ENCODE data around the gene RHBDF1. TPM values are rescaled to one million over a fixed set of nuclear protein-coding genes. Genes with fewer than 3 reads are reported as not detected.
A peak's percentile ranks its signal among the peaks of the same experiment; 100 is the strongest.

The RHBDF1 gene
- polyA plus RNA-seq, 1 donor from 2014 or later = 0.21 TPM

GRCh38 chr16:53346-54236 is 18.8 kb downstream of the RHBDF1 start, which contains the start of the genes POLR3K and SNRNP25:
TSS of gene POLR3K (minus strand) at chr16:53608. CDS start at chr16:53586, 22 bp downstream.
TSS of gene SNRNP25 (plus strand) at chr16:53828. CDS start at chr16:54017, 189 bp downstream.
- H3K9ac ChIP-seq (ENCODE audit: low read length) = peak within 1 kb of the TSS; percentile 74
- H3K79me2 ChIP-seq (replicated peaks; ENCODE audit: insufficient read depth, low read length) = peaks cover 10% of the 10 kb centered on the region
- TF ChIP-seq EZH2 (IDR thresholded peaks at IDR 0.05; ENCODE audit: borderline replicate concordance, insufficient read depth, low read length, poor library complexity, severe bottlenecking) (no peak), TAF1 (IDR thresholded peaks at IDR 0.05; ENCODE audit: low read depth) (peak; percentile 34), MXI1 (conservative IDR thresholded peaks at IDR 0.05; ENCODE audit: poor library complexity, severe bottlenecking) (peak; percentile 97), RAD21 (conservative IDR thresholded peaks at IDR 0.05) (no peak), POLR2AphosphoS5 (IDR thresholded peaks at IDR 0.05) (peak; percentile 80), SMC3 (conservative IDR thresholded peaks at IDR 0.05; ENCODE audit: poor library complexity) (peak; percentile 28), EP300 (conservative IDR thresholded peaks at IDR 0.05; ENCODE audit: poor library complexity, severe bottlenecking) (no peak)
- TF ChIP-seq, protein P1, sequence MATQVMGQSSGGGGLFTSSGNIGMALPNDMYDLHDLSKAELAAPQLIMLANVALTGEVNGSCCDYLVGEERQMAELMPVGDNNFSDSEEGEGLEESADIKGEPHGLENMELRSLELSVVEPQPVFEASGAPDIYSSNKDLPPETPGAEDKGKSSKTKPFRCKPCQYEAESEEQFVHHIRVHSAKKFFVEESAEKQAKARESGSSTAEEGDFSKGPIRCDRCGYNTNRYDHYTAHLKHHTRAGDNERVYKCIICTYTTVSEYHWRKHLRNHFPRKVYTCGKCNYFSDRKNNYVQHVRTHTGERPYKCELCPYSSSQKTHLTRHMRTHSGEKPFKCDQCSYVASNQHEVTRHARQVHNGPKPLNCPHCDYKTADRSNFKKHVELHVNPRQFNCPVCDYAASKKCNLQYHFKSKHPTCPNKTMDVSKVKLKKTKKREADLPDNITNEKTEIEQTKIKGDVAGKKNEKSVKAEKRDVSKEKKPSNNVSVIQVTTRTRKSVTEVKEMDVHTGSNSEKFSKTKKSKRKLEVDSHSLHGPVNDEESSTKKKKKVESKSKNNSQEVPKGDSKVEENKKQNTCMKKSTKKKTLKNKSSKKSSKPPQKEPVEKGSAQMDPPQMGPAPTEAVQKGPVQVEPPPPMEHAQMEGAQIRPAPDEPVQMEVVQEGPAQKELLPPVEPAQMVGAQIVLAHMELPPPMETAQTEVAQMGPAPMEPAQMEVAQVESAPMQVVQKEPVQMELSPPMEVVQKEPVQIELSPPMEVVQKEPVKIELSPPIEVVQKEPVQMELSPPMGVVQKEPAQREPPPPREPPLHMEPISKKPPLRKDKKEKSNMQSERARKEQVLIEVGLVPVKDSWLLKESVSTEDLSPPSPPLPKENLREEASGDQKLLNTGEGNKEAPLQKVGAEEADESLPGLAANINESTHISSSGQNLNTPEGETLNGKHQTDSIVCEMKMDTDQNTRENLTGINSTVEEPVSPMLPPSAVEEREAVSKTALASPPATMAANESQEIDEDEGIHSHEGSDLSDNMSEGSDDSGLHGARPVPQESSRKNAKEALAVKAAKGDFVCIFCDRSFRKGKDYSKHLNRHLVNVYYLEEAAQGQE (IDR thresholded peaks at IDR 0.05; ENCODE audit: borderline replicate concordance) = peak; percentile 72
- TF ChIP-seq, protein P2, sequence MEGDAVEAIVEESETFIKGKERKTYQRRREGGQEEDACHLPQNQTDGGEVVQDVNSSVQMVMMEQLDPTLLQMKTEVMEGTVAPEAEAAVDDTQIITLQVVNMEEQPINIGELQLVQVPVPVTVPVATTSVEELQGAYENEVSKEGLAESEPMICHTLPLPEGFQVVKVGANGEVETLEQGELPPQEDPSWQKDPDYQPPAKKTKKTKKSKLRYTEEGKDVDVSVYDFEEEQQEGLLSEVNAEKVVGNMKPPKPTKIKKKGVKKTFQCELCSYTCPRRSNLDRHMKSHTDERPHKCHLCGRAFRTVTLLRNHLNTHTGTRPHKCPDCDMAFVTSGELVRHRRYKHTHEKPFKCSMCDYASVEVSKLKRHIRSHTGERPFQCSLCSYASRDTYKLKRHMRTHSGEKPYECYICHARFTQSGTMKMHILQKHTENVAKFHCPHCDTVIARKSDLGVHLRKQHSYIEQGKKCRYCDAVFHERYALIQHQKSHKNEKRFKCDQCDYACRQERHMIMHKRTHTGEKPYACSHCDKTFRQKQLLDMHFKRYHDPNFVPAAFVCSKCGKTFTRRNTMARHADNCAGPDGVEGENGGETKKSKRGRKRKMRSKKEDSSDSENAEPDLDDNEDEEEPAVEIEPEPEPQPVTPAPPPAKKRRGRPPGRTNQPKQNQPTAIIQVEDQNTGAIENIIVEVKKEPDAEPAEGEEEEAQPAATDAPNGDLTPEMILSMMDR (IDR thresholded peaks at IDR 0.05; ENCODE audit: poor library complexity, severe bottlenecking) = peak; percentile 22

DNA sequence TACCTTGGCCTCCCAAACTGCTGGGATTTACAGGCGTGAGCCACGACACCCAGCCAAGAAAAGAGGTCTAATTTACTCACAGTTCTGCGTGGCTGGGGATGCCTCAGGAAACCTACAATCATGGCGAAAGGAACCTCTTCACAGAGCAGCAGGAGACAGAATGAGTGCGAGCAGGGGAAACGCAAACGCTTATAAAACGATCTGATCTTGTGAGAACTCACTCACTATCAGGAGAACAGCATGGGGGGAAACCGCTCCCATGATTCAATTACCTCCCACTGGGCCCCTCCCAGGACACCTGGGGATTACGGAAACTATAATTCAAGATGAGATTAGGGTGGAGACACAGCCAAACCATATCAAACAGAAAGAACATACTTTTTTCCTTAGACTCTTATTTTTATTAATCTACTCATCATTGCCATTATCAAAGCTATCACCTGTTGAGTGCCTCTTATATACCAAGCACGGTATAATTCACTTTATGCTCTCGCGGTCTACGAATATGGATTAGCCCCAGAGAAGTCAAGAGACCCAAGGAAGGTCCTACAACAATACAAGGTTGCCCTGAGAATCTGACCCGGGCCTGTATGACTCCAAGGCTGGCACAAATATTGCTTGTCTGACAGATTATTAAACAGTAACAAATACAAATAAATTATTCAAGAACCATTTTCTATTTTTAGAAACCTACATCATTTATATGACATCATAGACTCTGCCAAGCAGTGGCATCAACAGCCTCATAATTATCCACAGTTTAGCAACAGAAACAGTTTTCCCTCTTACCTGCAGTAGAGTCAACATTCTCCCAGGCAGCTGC is 21.5 kb downstream of the RHBDF1 start:
- no peak overlapping the region for H3K4me3 ChIP-seq (ENCODE audit: low read length)
- no peak for TF ChIP-seq EZH2 (IDR thresholded peaks at IDR 0.05; ENCODE audit: borderline replicate concordance, insufficient read depth, low read length, poor library complexity, severe bottlenecking)
- TF ChIP-seq, protein P1 (IDR thresholded peaks at IDR 0.05; ENCODE audit: borderline replicate concordance) = no peak
- TF ChIP-seq POLR2AphosphoS5 (IDR thresholded peaks at IDR 0.05) = peak; percentile 55
- H3K9me3 ChIP-seq (ENCODE audit: low read length) = no peaks in the 10 kb centered on the region
- H3K9me2 ChIP-seq (ENCODE audit: insufficient read depth, low read length) = no peaks in the 10 kb centered on the region
- H3K79me2 ChIP-seq (replicated peaks; ENCODE audit: insufficient read depth, low read length) = peaks cover 10% of the 10 kb centered on the region
- no peak overlapping the region for H2AFZ ChIP-seq (ENCODE audit: low read depth, low read length)
- no peak overlapping the region for H3K27ac ChIP-seq (ENCODE audit: low read length)
- no peaks in the 10 kb centered on the region for H3K27me3 ChIP-seq (ENCODE audit: insufficient read depth, low read depth, low read length)
- H3K4me2 ChIP-seq (ENCODE audit: low read length) = no peak overlapping the region
- H3K36me3 ChIP-seq (ENCODE audit: insufficient read depth, low read length) = no peaks in the 10 kb centered on the region
- no peaks in the 10 kb centered on the region for H4K20me1 ChIP-seq (ENCODE audit: insufficient read depth)
- no peak overlapping the region for H3K9ac ChIP-seq (ENCODE audit: low read length)
- no peaks in the 10 kb centered on the region for H3F3A ChIP-seq (ENCODE audit: insufficient read depth, low read length, poor library complexity, severe bottlenecking)

More at GRCh38 chr16:53346-54236, 18.8 kb downstream of the RHBDF1 start, which contains the start of the genes POLR3K and SNRNP25:
- no peaks in the 10 kb centered on the region for H4K20me1 ChIP-seq (ENCODE audit: insufficient read depth)
- peak within 1 kb of the TSS; percentile 28 for H3K27ac ChIP-seq (ENCODE audit: low read length)
- H3K9me2 ChIP-seq (ENCODE audit: insufficient read depth, low read length) = no peaks in the 10 kb centered on the region
- no peaks in the 10 kb centered on the region for H3K36me3 ChIP-seq (ENCODE audit: insufficient read depth, low read length)
- no peaks in the 10 kb centered on the region for H3K9me3 ChIP-seq (ENCODE audit: low read length)
- peak within 1 kb of the TSS; percentile 90 for H2AFZ ChIP-seq (ENCODE audit: low read depth, low read length)
- no peaks in the 10 kb centered on the region for H3K27me3 ChIP-seq (ENCODE audit: insufficient read depth, low read depth, low read length)
- H3K4me3 ChIP-seq (ENCODE audit: low read length) = peak within 1 kb of the TSS; percentile 97
- H3K4me2 ChIP-seq (ENCODE audit: low read length) = peak within 1 kb of the TSS; percentile 78
- no peaks in the 10 kb centered on the region for H3F3A ChIP-seq (ENCODE audit: insufficient read depth, low read length, poor library complexity, severe bottlenecking)
